WTC11 (cell line): ENCODE data around the gene VEZF1. TPM values are rescaled to one million over a fixed set of nuclear protein-coding genes. Genes with fewer than 3 reads are reported as not detected.

Source experiments
- ATAC-seq: fragments of 200-7000 bp; cut with Tn5 transposase; 2 replicates; pipeline ENCODE4 v1.10.0; 2021; ENCODE audit warnings: mild to moderate bottlenecking, moderate library complexity
- CTCF ChIA-PET: fragments of 300-600 bp; sonication (Branson Sonifier 250); formaldehyde crosslinking; loops from one replicate; lab custom pipeline; 2021; ENCODE audit warnings: antibody characterized with exemption; lab: Charles Lee
- POLR2A ChIA-PET: fragments of 350-600 bp; sonication (Branson Sonifier 250); formaldehyde crosslinking; loops from one replicate; lab custom pipeline; 2021; ENCODE audit warnings: antibody characterized with exemption; lab: Charles Lee
- DNase-seq: peaks from one replicate; pipeline ENCODE4 v3.0.0; 2021; ENCODE audit warnings: low spot score
- H3K27ac Mint-ChIP-seq: 2 replicates; pipeline ENCODE4 v1.8.0; 2021; ENCODE audit warnings: mixed read lengths
- H3K27me3 Mint-ChIP-seq: 2 replicates; pipeline ENCODE4 v1.8.0; 2021; ENCODE audit warnings: low read depth, mild to moderate bottlenecking, moderate library complexity, mixed read lengths
- H3K36me3 Mint-ChIP-seq: 2 replicates; pipeline ENCODE4 v1.8.0; 2021; ENCODE audit warnings: mixed read lengths
- H3K4me1 Mint-ChIP-seq: 2 replicates; pipeline ENCODE4 v1.8.0; 2022; ENCODE audit warnings: mixed read lengths
- H3K4me3 Mint-ChIP-seq: 2 replicates; pipeline ENCODE4 v1.8.0; 2021; ENCODE audit warnings: mild to moderate bottlenecking, moderate library complexity, mixed read lengths
- H3K9me3 Mint-ChIP-seq: 2 replicates; pipeline ENCODE4 v1.8.0; 2021; ENCODE audit warnings: mixed read lengths
- ATF1 ChIP-seq: sonication (generic); formaldehyde crosslinking; IDR thresholded peaks from 2 replicates; pipeline ENCODE4 v1.8.1; 2023; ENCODE audit warnings: mild to moderate bottlenecking, moderate library complexity, missing genetic modification reagents
- CREM ChIP-seq: sonication (generic); formaldehyde crosslinking; IDR thresholded peaks from 2 replicates; pipeline ENCODE4 v1.8.1; 2022; ENCODE audit warnings: mild to moderate bottlenecking, missing genetic modification reagents, moderate library complexity
- E2F1 ChIP-seq: sonication (generic); formaldehyde crosslinking; IDR thresholded peaks from 2 replicates; pipeline ENCODE4 v1.8.0; 2022; ENCODE audit warnings: mild to moderate bottlenecking, missing genetic modification reagents
- GRHL2 ChIP-seq: fragments of 250-450 bp; sonication (Bioruptor Pico); IDR thresholded peaks from 2 replicates; pipeline ENCODE4 v1.8.0; 2022; ENCODE audit warnings: mild to moderate bottlenecking, moderate library complexity; ENCODE audit not compliant: insufficient replicate concordance, severe bottlenecking
- GTF2I ChIP-seq: fragments of 250-450 bp; sonication (Bioruptor Pico); conservative IDR thresholded peaks from 2 replicates; pipeline ENCODE4 v1.4.0; 2021; ENCODE audit warnings: mild to moderate bottlenecking
- JAZF1 ChIP-seq: fragments of 250-450 bp; sonication (Bioruptor Pico); IDR thresholded peaks from 2 replicates; pipeline ENCODE4 v1.9.0; 2021; ENCODE audit warnings: moderate library complexity, mild to moderate bottlenecking, inconsistent platforms
- MXD4 ChIP-seq: fragments of 250-450 bp; sonication (Bioruptor Pico); IDR thresholded peaks from 2 replicates; pipeline ENCODE4 v1.8.0; 2021; ENCODE audit warnings: mild to moderate bottlenecking, moderate library complexity, borderline replicate concordance
- MYBL2 ChIP-seq: sonication (generic); formaldehyde crosslinking; IDR thresholded peaks from 2 replicates; pipeline ENCODE4 v1.8.1; 2023; ENCODE audit warnings: mild to moderate bottlenecking, moderate library complexity, missing genetic modification reagents
- NFYB ChIP-seq: sonication (generic); formaldehyde crosslinking; conservative IDR thresholded peaks from 2 replicates; pipeline ENCODE4 v1.8.0; 2022; ENCODE audit warnings: low read depth, missing genetic modification reagents
- NR1H2 ChIP-seq: sonication (generic); formaldehyde crosslinking; IDR thresholded peaks from 2 replicates; pipeline ENCODE4 v1.9.0; 2021; ENCODE audit warnings: mild to moderate bottlenecking, moderate library complexity, missing genetic modification reagents
- NR2C2 ChIP-seq: sonication (generic); formaldehyde crosslinking; IDR thresholded peaks from 2 replicates; pipeline ENCODE4 v1.8.0; 2022; ENCODE audit warnings: mild to moderate bottlenecking, missing genetic modification reagents
- OVOL2 ChIP-seq: fragments of 250-450 bp; sonication (Bioruptor Pico); IDR thresholded peaks from 2 replicates; pipeline ENCODE4 v1.9.0; 2021; ENCODE audit warnings: mild to moderate bottlenecking, borderline replicate concordance
- PRRX2 ChIP-seq: fragments of 250-450 bp; sonication (Bioruptor Pico); IDR thresholded peaks from 2 replicates; pipeline ENCODE4 v1.8.0; 2021; ENCODE audit warnings: mild to moderate bottlenecking
- SP1 ChIP-seq: sonication (generic); formaldehyde crosslinking; conservative IDR thresholded peaks from 2 replicates; pipeline ENCODE4 v1.8.1; 2022; ENCODE audit warnings: missing genetic modification reagents
- STAT6 ChIP-seq: sonication (generic); formaldehyde crosslinking; conservative IDR thresholded peaks from 2 replicates; pipeline ENCODE4 v1.8.1; 2023; ENCODE audit warnings: mild to moderate bottlenecking, low read depth, missing genetic modification reagents, moderate library complexity
- ZBTB43 ChIP-seq: sonication (generic); formaldehyde crosslinking; IDR thresholded peaks from 2 replicates; pipeline ENCODE4 v1.8.1; 2023; ENCODE audit warnings: mild to moderate bottlenecking, missing genetic modification reagents
- ZNF121 ChIP-seq: sonication (generic); formaldehyde crosslinking; IDR thresholded peaks from 2 replicates; pipeline ENCODE4 v1.8.0; 2023; ENCODE audit warnings: missing genetic modification reagents
- ZNF219 ChIP-seq: sonication (generic); formaldehyde crosslinking; IDR thresholded peaks from 2 replicates; pipeline ENCODE4 v1.8.0; 2023; ENCODE audit warnings: missing genetic modification reagents, mild to moderate bottlenecking, borderline replicate concordance
- ZNF263 ChIP-seq: sonication (generic); formaldehyde crosslinking; IDR thresholded peaks from 2 replicates; pipeline ENCODE4 v1.8.1; 2022; ENCODE audit warnings: low read depth, mild to moderate bottlenecking, moderate library complexity, missing genetic modification reagents
- ZNF396 ChIP-seq: fragments of 250-450 bp; sonication (Bioruptor Pico); IDR thresholded peaks from 2 replicates; pipeline ENCODE4 v1.8.0; 2021; ENCODE audit warnings: mild to moderate bottlenecking, moderate library complexity, borderline replicate concordance
- ZNF512 ChIP-seq: sonication (generic); formaldehyde crosslinking; IDR thresholded peaks from 2 replicates; pipeline ENCODE4 v1.8.1; 2022; ENCODE audit warnings: missing genetic modification reagents, borderline replicate concordance
- ZSCAN18 ChIP-seq: fragments of 250-450 bp; sonication (Bioruptor Pico); IDR thresholded peaks from 2 replicates; pipeline ENCODE4 v2.1.2; 2022; ENCODE audit warnings: mild to moderate bottlenecking, moderate library complexity
- total RNA-seq: library from RNA; stranded (reverse); gene quantifications from 3 replicates; pipeline ENCODE4 v1.2.3, GENCODE V29; 2021

The VEZF1 gene
- total RNA-seq, 1 experiment from 2014 or later, result 43.3 TPM

GRCh38 chr17:57930239-57930638 is 57.8 kb downstream of the VEZF1 start:
- POLR2A ChIA-PET, result no interaction called here

GRCh38 chr17:57929386-57929785 is 58.7 kb downstream of the VEZF1 start:
- Mint-ChIP-seq H3K9me3 (no peaks in the 10 kb centered on the region), H3K27ac (no peak overlapping the region), H3K4me3 (no peak overlapping the region), H3K4me1 (peaks cover 27% of the 10 kb centered on the region), H3K36me3 (no peaks in the 10 kb centered on the region), H3K27me3 (peaks cover 20% of the 10 kb centered on the region)
- ChIA-PET CTCF (no interaction called here), POLR2A (no interaction called here)
- ATAC-seq (no peak), DNase-seq (no peak)
- TF ChIP-seq SP1 (CRISPR knock-in tag), result no peak
- TF ChIP-seq JAZF1 (CRISPR knock-in tag), result no peak
- TF ChIP-seq PRRX2, result no peak
- TF ChIP-seq GTF2I, result no peak
- TF ChIP-seq ZNF263 (CRISPR knock-in tag), result no peak
- TF ChIP-seq E2F1 (CRISPR knock-in tag), result no peak
- no peak for TF ChIP-seq ZNF512 (CRISPR knock-in tag)
- no peak for TF ChIP-seq ZSCAN18
- no peak for TF ChIP-seq STAT6

More at GRCh38 chr17:57930239-57930638, 57.8 kb downstream of the VEZF1 start:
- Mint-ChIP-seq H3K27me3 (peaks cover 20% of the 10 kb centered on the region), H3K4me3 (no peak overlapping the region), H3K27ac (no peak overlapping the region), H3K36me3 (no peaks in the 10 kb centered on the region), H3K9me3 (no peaks in the 10 kb centered on the region), H3K4me1 (peaks cover 27% of the 10 kb centered on the region)
- DNase-seq (no peak), ATAC-seq (no peak)
- TF ChIP-seq NR1H2 (CRISPR knock-in tag) (no peak), ZBTB43 (no peak), CREM (CRISPR knock-in tag) (no peak), NFYB (no peak), ZNF121 (no peak), MXD4 (CRISPR knock-in tag) (no peak), ZNF219 (no peak), ZNF396 (CRISPR knock-in tag) (no peak), OVOL2 (CRISPR knock-in tag) (no peak), ATF1 (CRISPR knock-in tag) (no peak), NR2C2 (CRISPR knock-in tag) (no peak), GRHL2 (CRISPR knock-in tag) (no peak), MYBL2 (CRISPR knock-in tag) (no peak)
- TF ChIP-seq, all 79 proteins: peak for 0
- CTCF ChIA-PET, result interaction anchor here (1.6 kb wide), 1 partner anchor 38 kb away, joined by 4 read pairs; no protein-coding TSS in a partner anchor
